GM04503 (cell line): ENCODE data around the gene CAV2.
"Not testable (repeated sequence)": the region's sequence is repeated elsewhere in the genome, so short reads cannot be mapped to it uniquely, and the experiment has no call there.

ENCODE experiments used
- DNase-seq: peaks from one replicate; pipeline ENCODE4 v3.0.0-alpha.2; 2012; ENCODE audit warnings: low read depth

Gene CAV2, protein sequence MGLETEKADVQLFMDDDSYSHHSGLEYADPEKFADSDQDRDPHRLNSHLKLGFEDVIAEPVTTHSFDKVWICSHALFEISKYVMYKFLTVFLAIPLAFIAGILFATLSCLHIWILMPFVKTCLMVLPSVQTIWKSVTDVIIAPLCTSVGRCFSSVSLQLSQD

DNA sequence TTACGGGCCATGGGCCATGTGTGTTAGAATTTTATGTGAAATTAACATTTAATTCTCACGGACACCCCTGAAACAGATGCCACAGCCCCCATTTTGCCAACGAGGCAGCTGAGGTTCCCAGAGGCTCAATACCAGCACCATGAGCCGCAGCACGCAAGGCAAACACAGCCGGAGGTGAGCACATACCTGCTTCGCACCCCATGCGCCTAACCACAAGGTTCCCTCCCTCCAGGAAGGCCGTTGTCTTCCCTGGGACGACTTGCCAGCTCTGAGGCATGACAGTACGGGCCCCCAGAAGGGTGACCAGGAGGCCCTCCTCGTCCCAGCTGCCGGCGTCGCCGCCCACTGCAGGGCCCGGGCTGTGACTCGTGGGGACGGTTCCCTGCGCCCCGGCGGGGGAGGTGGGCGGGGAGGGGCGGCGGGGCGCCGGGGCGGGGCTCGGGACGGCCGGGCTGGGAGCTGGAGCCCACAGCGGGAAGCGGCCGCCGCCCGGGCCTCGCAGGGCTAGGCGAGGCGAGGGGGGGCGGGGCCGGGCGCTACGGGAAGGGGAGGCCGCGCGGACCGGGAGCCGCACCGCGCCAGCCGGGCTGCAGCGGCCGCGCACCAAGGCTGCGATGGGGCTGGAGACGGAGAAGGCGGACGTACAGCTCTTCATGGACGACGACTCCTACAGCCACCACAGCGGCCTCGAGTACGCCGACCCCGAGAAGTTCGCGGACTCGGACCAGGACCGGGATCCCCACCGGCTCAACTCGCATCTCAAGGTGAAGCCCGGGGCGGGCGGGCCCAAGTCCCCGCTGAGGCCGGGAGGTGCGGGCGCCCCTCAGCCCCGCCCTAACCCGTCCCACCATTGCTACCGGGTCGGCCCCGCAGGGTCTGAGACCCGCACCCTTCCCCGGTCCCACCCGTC lies at the start of gene CAV2:
Gene CAV2 (plus strand): TSS at position 571 of the 910 bp plus-strand sequence. CDS start 44 bp downstream, at position 615.
- DNase-seq, result no peak

DNA sequence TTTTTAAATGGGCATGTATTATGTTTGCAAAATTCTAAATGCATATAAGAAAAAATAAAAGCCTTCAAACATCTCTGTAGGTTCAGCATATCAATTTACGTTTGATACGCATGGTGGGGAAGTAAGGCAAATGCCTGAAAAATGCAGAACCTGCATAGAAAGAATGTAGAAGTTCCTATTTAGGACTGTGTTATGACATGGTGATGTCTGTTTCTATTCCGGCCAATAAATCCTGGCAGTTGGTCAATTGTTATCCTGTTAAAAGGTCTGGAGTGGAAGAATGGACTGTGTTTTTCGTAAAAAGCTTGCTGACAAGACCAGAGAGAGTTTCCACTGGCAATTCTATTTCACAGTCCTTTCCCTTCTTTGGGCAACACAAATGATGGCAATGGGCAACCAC lies 49.6 kb upstream of the CAV2 start:
- no peak for DNase-seq

DNA sequence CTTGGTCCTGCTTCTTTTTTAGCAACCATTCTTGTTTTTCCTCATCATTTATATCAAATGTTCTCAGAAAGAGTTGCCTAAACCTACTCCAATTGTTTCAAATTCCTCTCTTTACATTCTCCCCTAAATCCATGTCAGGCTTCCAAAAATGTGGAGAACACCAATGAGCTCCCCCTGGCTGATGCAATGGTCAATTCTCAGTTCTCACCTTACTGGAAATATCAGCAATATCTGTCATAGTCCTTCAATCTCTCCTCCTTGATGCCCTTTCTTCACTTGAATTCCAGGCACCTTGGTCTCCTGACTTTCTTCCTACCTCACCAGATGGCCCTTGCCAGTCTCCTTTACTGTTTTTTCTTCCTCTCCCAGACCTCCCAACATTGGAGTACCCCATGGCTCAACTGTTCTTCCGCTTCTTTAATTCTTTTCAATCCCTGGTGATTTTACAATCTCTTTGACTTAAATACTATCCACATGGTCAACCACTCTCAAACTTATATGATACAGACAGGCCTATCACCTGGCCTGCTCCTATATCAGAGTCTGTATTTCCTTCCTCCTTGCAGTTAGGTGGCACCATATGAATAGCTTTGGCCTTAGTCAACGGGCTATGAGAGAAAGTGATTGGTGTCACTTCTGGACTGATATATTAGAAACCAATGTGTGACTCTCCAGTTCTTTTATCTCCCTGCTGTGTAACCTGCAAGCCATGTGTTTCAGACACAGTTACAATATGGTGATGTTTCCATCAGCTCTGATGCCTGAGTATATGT lies 47.4 kb upstream of the CAV2 start:
- no peak for DNase-seq

DNA sequence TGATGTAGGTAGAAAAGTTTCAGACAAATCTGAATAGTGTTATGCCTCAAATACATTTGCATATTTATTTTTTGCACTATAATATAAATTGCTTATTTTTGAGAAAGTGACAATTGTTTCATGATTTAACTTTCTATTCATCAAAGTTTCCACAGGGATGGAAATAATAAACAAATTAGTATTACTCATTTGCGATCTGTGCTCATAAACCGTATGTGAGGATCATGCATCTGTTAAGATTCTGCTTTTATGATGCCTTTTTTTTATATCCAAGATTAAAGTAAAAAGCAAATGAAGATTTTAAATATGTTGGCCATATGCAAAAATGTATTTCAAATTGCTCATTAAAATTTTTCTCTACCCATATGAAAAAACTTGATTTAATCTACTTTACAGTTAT lies 45.2 kb upstream of the CAV2 start:
- DNase-seq, result no peak

DNA sequence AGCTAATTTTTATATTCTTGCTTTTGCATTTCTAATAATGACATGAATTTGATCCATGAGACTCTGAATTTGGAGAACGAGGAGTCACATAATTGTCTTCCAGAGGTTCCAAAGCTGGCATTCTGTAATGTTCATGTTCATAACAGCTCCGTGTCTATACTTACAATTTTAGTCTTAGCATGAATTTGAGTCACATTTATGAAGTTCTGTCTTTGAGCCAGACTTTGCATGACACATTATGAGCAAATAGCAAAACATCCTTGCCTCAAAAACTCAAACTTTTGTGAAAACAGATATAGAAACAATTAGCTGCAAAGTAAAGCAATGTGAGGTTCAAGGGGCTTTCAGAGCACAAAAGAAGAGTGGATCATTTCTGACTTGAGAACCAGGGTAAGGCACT lies 44.5 kb upstream of the CAV2 start:
- DNase-seq, result no peak

DNA sequence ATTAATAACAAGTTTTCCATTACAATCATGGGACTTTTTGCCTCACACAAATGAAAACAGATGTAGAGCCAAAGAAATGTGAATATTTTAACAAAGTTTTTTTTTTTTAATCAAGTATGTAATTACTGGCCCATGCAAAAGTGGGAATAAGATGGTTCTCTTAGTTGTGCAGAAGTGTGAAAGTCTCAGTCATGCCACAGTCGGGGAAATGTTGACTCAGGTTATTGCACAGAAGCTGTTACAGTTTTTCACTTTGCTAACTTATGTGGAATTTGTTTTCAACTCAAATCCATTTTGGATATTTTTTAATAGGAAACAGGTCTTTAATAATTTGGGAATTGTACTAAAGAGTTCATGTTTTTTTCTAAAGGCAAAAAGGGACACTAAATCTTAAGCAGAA lies 44.0 kb upstream of the CAV2 start:
- DNase-seq, result no peak

DNA sequence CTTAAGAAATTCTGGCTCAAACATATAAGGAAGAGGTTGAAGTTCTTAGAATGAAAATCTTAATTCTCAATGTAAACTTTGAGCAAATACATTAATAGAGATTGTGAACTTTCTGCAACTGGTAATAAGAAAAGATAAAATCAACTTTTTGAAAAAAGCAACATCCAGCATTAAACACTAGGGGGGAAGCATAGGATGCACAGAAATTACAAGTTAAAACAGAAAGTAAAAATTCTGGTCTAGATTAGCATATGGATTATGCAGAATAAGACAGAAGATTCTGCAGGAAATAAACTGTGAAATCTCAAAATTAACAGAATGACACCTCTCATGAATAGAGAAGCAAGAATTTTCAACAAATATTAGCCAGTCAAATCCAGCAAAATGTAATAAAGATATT lies 38.0 kb upstream of the CAV2 start:
- no peak for DNase-seq

DNA sequence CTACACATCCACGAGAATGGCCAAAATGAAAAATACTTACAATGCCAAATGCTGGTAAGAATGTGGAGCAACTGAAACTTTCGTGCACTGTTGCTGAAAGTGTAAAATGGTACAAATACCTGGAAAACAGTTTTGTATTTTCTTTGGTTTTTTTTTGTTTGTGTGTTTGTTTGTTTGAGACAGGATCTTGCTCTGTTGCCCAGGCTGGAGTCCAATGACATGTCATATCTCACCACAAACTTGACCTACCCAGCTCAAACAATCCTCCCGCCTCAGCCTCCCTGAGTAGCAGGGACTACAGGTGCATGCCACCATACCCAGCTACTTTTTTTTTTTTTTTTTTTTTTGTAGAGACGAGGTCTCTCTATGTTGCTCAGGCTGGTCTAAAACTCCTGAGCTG lies 35.6 kb upstream of the CAV2 start:
- no peak for DNase-seq

DNA sequence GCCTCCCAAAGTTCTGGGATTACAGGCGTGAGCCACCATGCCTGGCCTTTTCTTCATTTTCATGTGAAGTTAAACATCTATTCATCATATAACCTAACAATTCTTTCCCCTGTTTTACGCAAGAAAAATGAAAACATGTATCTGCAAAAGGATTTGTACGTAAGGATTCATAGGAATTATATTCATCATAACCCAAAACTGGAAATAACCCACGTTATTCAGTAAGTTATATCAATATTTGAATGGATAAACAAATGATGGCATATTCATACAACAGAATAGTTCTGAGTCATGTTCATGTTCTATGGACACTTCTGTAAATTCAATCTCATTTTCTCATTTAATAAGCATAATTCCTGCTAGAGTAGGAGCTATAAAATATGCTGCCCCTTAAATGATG lies 35.2 kb upstream of the CAV2 start:
- DNase-seq, result no peak

DNA sequence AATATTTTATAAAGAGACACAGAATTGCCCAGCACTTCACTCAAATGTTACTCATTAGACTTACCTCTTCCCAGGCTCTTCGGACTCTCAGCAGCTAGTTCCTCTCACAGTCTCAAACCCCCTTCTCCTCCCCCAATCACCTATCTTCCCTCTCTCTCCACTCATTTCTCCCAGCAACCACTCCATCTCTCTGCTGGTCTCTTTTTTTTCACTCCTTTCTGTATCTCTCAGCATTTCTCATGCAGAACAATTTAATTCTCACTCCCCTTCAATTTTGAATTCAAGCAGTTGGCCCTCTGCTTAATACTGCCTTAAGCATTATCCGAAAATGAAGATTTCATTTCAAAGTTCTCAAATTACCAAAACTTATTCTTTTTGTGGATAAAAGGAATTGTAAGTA lies 34.4 kb upstream of the CAV2 start:
- DNase-seq, result no peak

DNA sequence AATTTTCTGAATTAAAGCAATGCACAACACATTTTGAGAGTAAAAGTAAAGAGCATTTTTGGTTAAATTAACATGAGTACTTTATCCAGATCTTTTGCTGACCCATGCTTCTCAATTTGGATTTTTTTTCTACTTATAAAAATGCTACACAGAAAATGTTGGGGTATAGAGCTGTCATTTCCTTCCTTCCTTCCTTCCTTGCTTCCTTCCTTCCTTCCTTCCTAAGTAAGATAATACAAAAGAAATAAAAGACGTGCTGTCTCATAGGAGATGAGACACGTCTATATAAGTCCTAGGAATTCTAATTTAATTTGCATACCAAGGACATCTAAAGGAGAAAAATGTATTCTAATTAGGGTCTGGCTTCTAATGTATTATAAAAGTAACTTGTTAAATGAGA lies 31.0 kb upstream of the CAV2 start:
- DNase-seq, result no peak

DNA sequence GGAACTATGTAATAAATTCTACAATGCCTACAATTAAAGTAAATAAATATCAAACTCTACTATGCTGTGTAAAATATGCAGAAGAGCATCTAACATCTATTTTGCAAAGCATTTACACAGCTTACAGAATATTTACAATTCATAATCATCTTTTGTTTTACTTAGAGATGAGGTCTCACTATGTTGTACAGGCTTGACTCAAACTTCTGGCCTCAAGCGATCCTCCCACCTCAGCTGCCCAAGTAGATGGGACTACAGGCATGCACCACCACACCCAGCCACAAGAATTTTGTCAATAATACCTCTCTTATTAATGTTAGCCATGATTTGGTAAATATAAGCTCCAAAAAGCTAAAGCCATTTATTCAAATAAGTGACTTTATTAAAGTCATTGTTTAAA lies 21.9 kb upstream of the CAV2 start:
- no peak for DNase-seq

DNA sequence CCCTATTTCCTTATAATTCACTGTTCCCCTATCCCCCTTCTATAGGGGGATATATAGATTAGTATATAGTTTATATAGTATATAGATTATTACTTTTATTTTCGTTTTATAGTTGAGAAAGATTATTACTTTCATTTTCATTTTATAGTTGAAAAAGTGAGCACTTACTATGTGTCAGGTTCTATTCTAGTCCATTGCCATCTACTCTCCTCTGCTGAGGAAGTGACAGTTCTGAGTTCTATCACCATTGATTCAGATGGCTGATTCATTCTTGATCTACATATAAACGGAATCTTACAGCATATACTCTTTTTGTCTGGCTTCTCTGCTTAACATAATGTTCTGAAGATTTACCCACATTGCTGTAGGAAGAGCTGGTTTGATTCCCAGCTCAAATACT lies 20.7 kb upstream of the CAV2 start:
- DNase-seq, result no peak

DNA sequence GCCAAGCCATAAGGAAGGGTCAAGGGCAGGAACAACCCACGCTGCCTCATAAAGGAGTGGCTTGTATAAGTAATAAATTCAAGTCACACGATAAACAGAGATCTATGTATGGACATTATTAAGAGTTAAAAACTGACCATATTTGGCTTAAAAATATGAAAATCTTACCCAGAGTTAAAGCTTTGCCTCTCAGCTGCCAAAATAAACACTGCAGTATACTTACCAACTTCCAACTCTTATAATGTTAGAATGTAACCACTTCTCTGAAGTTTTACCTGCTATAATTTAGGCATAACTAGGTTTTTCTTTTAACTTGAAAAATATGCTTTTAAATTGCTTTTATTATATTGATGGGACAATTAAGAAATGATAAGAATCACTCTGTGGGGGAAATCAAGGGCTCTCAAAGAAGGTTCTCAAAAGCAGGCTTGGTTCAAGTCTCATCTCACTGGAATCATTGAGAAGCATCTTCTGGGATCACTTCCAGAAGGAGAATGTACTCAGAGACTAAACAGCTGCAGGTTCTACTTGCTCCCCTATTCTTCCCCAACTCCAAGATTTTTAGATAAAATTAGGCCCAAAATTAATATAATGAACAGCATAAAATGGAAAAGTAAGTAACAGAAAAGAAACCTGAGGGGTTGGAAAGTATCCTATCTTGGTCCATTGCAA lies 16.1 kb upstream of the CAV2 start:
- DNase-seq, result no peak

DNA sequence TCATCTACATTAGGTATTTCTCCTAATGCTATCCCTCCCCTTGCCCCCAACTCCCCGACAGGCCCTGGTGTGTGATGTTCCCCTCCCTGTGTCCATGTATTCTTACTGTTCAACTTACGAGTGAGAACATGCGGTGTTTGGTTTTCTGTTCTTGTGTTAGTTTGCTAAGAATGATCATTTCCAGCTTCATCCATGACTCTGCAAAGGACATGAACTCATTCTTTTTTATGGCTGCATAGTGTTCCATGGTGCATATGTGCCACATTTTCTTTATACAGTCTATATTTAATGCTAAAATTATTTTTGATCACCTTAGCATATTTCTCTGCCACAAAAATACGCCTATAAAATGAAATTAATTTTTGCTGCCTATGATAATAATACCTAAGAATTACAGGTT lies 15.1 kb upstream of the CAV2 start:
- not testable (repeated sequence) for DNase-seq

DNA sequence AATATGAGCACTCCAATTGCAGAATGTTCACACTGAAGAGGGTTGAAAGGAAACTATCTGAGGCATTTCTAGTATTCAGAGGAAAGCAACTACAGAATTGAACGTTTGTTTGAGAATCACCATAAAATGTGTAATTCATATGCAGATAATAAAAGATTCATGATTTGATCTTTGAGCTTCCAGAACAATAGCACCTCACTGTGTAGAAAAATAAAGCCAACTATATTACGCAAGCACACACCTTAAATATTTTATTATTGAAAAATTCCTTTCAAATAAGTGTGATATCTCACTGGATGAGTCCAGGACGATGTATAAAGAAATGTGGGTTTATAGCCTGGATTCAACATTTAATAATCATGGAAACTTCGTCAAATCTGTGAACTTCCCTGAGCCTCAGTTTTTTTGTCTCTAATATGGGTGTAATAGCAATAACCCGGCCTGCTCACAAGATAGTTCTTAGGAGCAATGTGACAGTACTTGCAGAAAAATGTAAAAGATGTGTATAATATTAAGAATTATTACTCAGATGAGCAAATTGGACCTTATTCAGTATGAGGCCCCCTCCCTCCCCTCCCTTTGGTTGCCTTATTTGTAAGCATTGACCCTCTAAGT lies 11.5 kb upstream of the CAV2 start:
- DNase-seq, result no peak

DNA sequence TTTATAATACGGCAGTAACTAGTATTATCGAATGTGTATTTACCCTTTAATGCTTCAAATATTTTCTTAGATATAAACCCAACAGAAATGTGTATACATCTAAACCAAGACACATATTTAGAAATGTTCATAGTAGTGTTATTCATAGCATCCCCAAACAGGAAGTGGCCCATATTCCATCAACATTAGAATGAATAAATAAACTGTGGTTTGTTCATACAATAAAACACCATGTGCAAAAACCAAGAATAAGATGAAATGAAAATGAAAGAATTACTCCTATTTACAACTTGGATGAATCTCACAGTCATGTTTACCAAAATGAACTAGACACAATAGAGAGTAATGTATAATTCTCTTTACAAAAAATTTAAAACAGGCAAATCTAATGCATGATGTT lies 9.2 kb upstream of the CAV2 start:
- no peak for DNase-seq

DNA sequence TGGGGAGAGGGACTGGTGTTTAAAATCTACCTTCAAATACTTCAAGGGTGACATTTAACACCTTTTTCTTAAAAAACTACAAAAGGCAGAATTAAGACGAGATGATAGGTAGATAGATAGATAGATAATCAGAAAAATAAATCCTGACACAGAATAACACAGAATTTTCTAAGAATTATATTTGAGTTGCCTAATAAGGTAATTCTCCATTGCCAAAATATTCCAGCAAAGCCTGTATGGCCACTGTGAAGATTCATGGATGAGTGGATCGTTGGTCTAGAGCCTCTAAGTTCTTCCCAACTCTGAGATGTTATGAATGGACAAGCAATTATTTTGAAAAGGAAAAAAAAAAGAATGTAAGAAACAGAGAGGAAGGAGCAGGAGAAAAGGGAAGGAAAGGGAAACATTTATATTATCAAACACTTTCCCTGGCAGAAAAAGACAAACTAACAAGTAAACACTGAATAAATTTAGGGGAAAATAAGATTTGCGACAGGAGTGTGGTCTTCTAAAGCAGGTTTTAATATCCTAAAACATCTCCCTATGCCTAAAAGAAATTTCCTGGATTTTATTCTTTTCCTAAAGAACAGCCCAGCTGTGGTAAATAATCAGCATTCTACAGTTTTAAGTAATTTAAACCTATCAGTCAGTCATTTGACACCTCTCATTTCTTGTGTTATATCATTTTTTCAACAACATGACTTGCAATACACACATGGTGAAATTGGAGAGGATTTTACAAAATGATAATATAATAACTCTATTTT lies 7.5 kb upstream of the CAV2 start:
- DNase-seq, result no peak

DNA sequence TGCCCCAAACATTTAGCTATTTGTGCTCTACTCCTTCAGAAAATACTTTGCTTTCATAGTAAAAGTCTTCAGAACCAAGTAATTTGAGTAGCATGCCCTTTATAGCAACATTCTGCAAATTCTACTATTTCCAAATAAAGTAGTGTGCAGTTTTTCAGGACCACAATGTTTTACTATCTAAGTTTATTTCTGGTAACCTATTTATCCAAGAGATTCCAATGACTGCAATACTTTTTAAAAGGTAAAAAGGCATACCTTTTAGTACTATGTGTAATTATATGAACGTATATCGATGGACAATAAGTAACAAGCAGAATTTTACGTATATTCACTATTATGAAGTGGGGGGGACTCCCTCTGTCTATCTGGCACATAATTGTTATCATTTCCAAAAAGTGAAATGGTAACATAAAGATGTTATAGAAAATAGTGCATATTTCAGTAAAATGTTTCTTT lies 6.9 kb upstream of the CAV2 start:
- no peak for DNase-seq

DNA sequence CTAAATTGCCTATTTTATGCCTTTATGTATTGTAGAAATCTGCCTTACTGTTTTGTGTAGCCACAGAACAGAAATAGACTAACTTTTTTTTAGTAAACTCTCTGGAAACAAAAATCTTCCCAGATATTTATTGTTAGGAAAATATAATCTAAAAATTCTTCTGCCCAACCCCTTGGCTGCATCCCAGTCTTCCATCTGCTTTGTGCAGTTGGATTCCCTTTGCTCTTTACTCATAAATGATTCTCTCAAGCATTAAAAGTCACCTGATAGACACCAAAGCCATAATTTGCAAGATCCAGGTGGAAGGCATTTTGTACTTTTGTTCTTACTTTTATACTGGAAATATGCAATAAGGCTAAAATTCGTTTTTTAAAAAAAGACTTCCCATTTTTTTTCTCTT lies 6.1 kb upstream of the CAV2 start:
- DNase-seq, result no peak

DNA sequence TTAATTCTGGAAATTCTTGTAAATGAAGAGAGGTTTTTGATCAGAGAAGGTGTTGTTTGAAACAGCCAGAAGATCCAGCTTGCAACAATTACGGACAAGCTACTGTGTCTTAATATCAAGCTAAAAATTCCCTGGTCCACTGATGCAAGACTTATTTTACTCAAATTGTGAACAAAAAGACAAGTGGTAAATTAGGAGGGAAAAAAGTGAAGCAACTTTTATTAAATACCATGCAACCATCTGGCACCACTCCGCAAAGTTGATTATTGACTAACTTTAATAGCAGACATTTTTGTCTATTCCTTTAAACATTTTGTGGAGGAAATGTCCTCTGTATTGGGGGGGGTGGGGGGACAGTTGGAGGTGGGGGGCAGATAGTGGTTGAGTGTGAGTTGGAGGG lies 5.1 kb upstream of the CAV2 start:
- DNase-seq, result no peak
